DOHH2 (cell line): Measurements from ENCODE around the gene CLCN4.

Experiments
- CTCF ChIP-seq: fragments of 200-600 bp; sonication (generic); IDR thresholded peaks from one replicate; pipeline ENCODE4 v1.5.1; 2014; ENCODE audit warnings: antibody characterized with exemption, mild to moderate bottlenecking, low read depth, low read length; ENCODE audit not compliant: poor library complexity, severe bottlenecking
- EZH2phosphoT487 ChIP-seq: fragments of 200-600 bp; sonication (generic); IDR thresholded peaks from 2 replicates; pipeline ENCODE4 v1.6.1; 2017; ENCODE audit warnings: borderline replicate concordance, mild to moderate bottlenecking, antibody characterized with exemption, low read length, moderate library complexity, mixed read lengths

GRCh38 chrX:10159145-10159468, 2.3 kb downstream of the CLCN4 start:
- TF ChIP-seq CTCF (no peak), EZH2phosphoT487 (no peak)
